Natural killer cell (primary cell): ENCODE measurements around the gene SPATA2L. TPM values are rescaled to one million over a fixed set of nuclear protein-coding genes. Genes with fewer than 3 reads are reported as not detected.

Experiments used
- ATAC-seq, 3 donors: fragments of 150-1000 bp in 2 of 3; fragments of 200-7000 bp in 1 of 3; cut with Tn5 transposase; 1 replicate in 1 of 3; 2 replicates in 2 of 3; pipeline ENCODE4 v1.10.0; 2021; ENCODE audit warnings: mild to moderate bottlenecking in 2 of 3, moderate library complexity in 2 of 3
- DNase-seq, 2 donors: peaks; one replicate each; pipeline versions ENCODE4 v3.0.0 to v3.0.0-alpha.2; 2013 to 2021; ENCODE audit warnings: mixed read lengths in 1 of 2
- H3K27ac ChIP-seq: one replicate; pipeline ENCODE4 v1.5.1; 2013; ENCODE audit warnings: mild to moderate bottlenecking, low read length
- H3K27me3 ChIP-seq: one replicate; pipeline ENCODE4 v1.6.1; 2013; ENCODE audit warnings: low read length; ENCODE audit not compliant: control insufficient read depth, insufficient read depth
- H3K36me3 ChIP-seq: one replicate; pipeline ENCODE4 v1.6.1; 2013; ENCODE audit warnings: low read length; ENCODE audit not compliant: control insufficient read depth, insufficient read depth
- H3K4me1 ChIP-seq: one replicate; pipeline ENCODE4 v1.6.1; 2013; ENCODE audit warnings: low read length; ENCODE audit not compliant: control insufficient read depth, insufficient read depth
- H3K4me3 ChIP-seq: one replicate; pipeline ENCODE4 v1.5.1; 2013; ENCODE audit warnings: low read length
- H3K9me3 ChIP-seq: one replicate; pipeline ENCODE4 v1.6.1; 2013; ENCODE audit warnings: low read length; ENCODE audit not compliant: control insufficient read depth, insufficient read depth
- H3K27ac Mint-ChIP-seq, 2 donors: one replicate each; pipeline ENCODE4 v1.8.0; 2022; ENCODE audit warnings: mild to moderate bottlenecking in 2 of 2, mixed read lengths in 2 of 2, moderate library complexity in 1 of 2
- H3K27me3 Mint-ChIP-seq, 2 donors: one replicate each; pipeline ENCODE4 v1.8.0; 2022; ENCODE audit warnings: low read depth in 2 of 2, mixed read lengths in 2 of 2
- H3K36me3 Mint-ChIP-seq: one replicate; pipeline ENCODE4 v1.8.0; 2022; ENCODE audit warnings: mixed read lengths
- H3K4me1 Mint-ChIP-seq, 2 donors: one replicate each; pipeline ENCODE4 v1.8.0; 2022; ENCODE audit warnings: mixed read lengths in 2 of 2
- H3K4me3 Mint-ChIP-seq: one replicate; pipeline ENCODE4 v1.8.0; 2022; ENCODE audit warnings: mild to moderate bottlenecking, moderate library complexity, mixed read lengths
- H3K9me3 Mint-ChIP-seq, 2 donors: one replicate each; pipeline ENCODE4 v1.8.0; 2022; ENCODE audit warnings: mixed read lengths in 2 of 2
- CTCF ChIP-seq: fragments of 200-600 bp; IDR thresholded peaks from one replicate; pipeline ENCODE4 v1.8.0; 2022; ENCODE audit warnings: antibody characterized with exemption
- WGBS: methylation state at CpG from one replicate; pipeline ENCODE4 v1.1.7; 2013; ENCODE audit warnings: missing lambda C conversion rate; ENCODE audit not compliant: insufficient coverage; 5-methylcytosine and 5-hydroxymethylcytosine counted together
- intact Hi-C: fragments of 100-400 bp; cut with micrococcal nuclease; formaldehyde crosslinking; loops from one replicate; pipeline ENCODE4 v1.14.2; 2022
- total RNA-seq, 4 donors: library from RNA; stranded (reverse); fragments of 120-200 nt in 1 of 4; gene quantifications; one replicate each; pipeline versions ENCODE4 v1.2.3 to v1.2.4, GENCODE V29; 2013 to 2022

Gene SPATA2L
- total RNA-seq, 3 donors from 2014 or later (not counting 1 experiment from before 2014, with no cell fraction given): 23.1 to 37.9 (median 24.0) TPM

DNA sequence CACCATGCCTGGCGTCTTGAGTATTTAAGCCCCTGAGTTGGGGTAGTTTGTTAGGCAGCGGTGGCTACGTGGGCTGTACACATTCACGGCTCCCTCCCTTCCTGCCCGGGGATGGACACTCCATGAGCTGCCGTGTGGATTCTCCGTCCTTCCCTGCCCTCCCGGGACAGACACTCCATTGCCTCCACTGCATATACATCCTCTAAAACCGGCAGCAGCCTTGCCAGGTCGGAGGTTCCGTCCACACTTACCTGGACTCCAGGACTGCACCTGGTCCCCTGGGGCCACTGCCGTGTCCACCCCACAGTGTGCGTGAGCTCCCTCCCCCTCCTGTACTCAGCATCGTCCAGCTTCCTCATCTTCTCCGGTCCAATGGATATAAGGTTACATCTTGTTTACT is 3.5 kb upstream of the SPATA2L start:
- 90% methylated on average over 13 of the region's 15 CpGs for WGBS
- Mint-ChIP-seq H3K4me3 (no peak overlapping the region), H3K27me3 (no peaks in the 10 kb centered on the region), H3K36me3 (no peaks in the 10 kb centered on the region), H3K4me1 (peaks cover 6 to 15% of the 10 kb centered on the region in 2 donors), H3K27ac (no peak overlapping the region), H3K9me3 (no peaks in the 10 kb centered on the region)
- intact Hi-C loops: loop anchor here (5.0 kb wide), 2 partner anchors 57 to 207 kb away; no protein-coding TSS in a partner anchor
- no peak for ATAC-seq
- DNase-seq: peak in 1 of 2 donors; percentile 7
- no peaks in the 10 kb centered on the region for H3K9me3 ChIP-seq
- H3K27me3 ChIP-seq: no peaks in the 10 kb centered on the region
- no peak overlapping the region for H3K4me3 ChIP-seq
- TF ChIP-seq CTCF: no peak
- H3K27ac ChIP-seq: no peak overlapping the region
- H3K4me1 ChIP-seq: peaks cover 23% of the 10 kb centered on the region
- H3K36me3 ChIP-seq: no peaks in the 10 kb centered on the region

DNA sequence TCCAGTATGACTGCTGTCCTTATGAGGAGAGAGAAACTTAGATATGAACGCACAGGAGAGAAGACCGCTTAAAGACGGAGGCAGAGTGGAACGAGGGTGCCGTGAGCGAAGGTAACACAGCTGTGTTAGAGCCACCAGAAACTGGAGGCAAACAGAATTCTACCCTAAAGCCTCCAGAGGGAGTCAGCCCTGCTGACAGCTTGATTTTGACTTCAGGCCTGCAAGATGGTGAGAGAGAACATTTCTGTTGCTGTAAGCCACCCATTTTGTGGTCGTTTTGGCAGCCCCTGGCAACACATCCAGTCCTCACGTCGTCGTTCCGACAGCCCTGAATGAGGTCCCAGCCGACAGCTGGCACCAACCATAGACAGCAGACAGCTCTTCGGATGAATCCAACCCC is 2.8 kb upstream of the SPATA2L start:
- Histone ChIP-seq H3K27ac (no peak overlapping the region), H3K9me3 (no peaks in the 10 kb centered on the region), H3K4me3 (no peak overlapping the region), H3K27me3 (no peaks in the 10 kb centered on the region), H3K4me1 (peaks cover 28% of the 10 kb centered on the region), H3K36me3 (no peaks in the 10 kb centered on the region)
- WGBS: 89% methylated on average over 13 of the region's 13 CpGs
- no peak for TF ChIP-seq CTCF
- Mint-ChIP-seq H3K36me3 (no peaks in the 10 kb centered on the region), H3K4me1 (peaks cover 6 to 18% of the 10 kb centered on the region in 2 donors), H3K27ac (no peak overlapping the region), H3K4me3 (no peak overlapping the region), H3K27me3 (no peaks in the 10 kb centered on the region), H3K9me3 (no peaks in the 10 kb centered on the region)
- intact Hi-C loops: no loop called here
- peak in 1 of 2 donors; percentile 7 for DNase-seq
- no peak for ATAC-seq

DNA sequence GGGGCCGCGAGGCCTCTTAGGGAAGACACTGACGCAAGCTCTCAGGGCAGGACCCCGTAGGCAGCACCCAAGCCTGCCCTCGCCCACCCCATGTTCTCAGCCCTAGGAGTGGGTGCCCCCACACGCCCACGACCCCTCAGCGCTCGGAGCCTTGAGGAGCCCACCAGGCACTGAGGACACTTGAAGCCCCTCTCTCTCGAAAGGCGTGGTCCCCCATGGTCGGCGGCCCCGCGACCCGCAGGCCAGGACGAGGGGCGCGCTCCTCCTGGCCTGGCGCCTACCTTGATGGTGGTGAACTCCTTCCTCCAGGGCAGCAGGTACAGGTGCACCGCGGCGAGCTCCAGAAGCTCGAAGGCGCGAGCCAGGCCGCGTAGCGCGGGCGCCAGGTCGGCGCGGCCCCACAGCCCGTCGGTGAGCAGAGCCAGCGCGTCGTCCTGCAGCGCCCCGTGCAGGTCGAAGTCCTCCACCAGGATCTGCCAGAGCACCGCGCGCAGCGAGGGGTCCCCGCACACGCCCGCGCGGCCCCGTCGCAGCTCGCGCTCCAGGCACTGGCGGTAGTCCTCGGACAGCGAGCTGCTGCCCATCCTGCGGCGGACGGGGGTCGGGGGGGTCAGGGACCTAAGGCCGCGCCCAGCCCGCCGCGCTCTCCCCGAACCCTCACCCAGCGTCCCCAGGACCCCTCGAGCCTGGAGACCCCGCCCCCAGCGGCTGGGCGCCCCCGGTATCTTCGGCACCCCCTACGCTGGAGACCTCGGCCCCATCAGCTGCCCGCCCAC is 668 bp downstream of the SPATA2L start:
- H3K9me3 Mint-ChIP-seq: no peaks in the 10 kb centered on the region
- peak overlapping the region; percentile 81 to 86 for H3K27ac Mint-ChIP-seq
- peaks cover 40% of the 10 kb centered on the region for H3K4me1 ChIP-seq
- H3K9me3 ChIP-seq: no peaks in the 10 kb centered on the region
- DNase-seq: peak; percentile 58 to 85
- H3K36me3 ChIP-seq: peaks cover 3% of the 10 kb centered on the region
- peak overlapping the region; percentile 68 for H3K4me3 ChIP-seq
- intact Hi-C loops: loop anchor here (1.0 to 2.0 kb wide), 4 partner anchors 14 to 160 kb away; partner anchors contain the start of gene CDK10
- H3K4me3 Mint-ChIP-seq: peak overlapping the region; percentile 86
- peak overlapping the region; percentile 83 for H3K27ac ChIP-seq
- no peaks in the 10 kb centered on the region for H3K27me3 ChIP-seq
- no peaks in the 10 kb centered on the region for H3K27me3 Mint-ChIP-seq
- 2% methylated on average over 78 of the region's 78 CpGs for WGBS
- peak; percentile 47 for TF ChIP-seq CTCF
- ATAC-seq: peak; percentile 21 to 46 (median 29)
- peaks cover 11 to 28% of the 10 kb centered on the region in 2 donors for H3K4me1 Mint-ChIP-seq
- no peaks in the 10 kb centered on the region for H3K36me3 Mint-ChIP-seq
